Astrocyte (in vitro differentiated cells and primary cell): Measurements from ENCODE around the gene CD200. TPM values are rescaled to one million over a fixed set of nuclear protein-coding genes. Genes with fewer than 3 reads are reported as not detected.
A peak's percentile ranks its signal among the peaks of the same experiment; 100 is the strongest.

Experiments used
- DNase-seq: peaks from one replicate; pipeline ENCODE4 v3.0.0-alpha.2; 2010; ENCODE audit warnings: low read depth
- FAIRE-seq: peaks from 2 replicates; lab custom pipeline; 2011; peaks lifted over from hg19 to GRCh38; lab: Jason Lieb, UNC
- H2AFZ ChIP-seq: 2 replicates; pipeline ENCODE4 v1.6.0; 2012; ENCODE audit warnings: low read depth, low read length, inconsistent platforms
- H3K27ac ChIP-seq: 2 replicates; pipeline ENCODE4 v1.5.1; 2011; ENCODE audit warnings: low read depth, low read length, inconsistent platforms
- H3K27me3 ChIP-seq: 2 replicates; pipeline ENCODE4 v1.6.0; 2011; ENCODE audit warnings: low read length, inconsistent platforms; ENCODE audit not compliant: insufficient read depth
- H3K36me3 ChIP-seq: 2 replicates; pipeline ENCODE4 v1.5.1; 2011; ENCODE audit warnings: low read length, inconsistent platforms; ENCODE audit not compliant: insufficient read depth
- H3K4me1 ChIP-seq: 2 replicates; pipeline ENCODE4 v1.5.1; 2011; ENCODE audit warnings: low read length, inconsistent platforms; ENCODE audit not compliant: insufficient read depth
- H3K4me2 ChIP-seq: 2 replicates; pipeline ENCODE4 v1.6.0; 2012; ENCODE audit warnings: low read length, inconsistent platforms
- H3K4me3 ChIP-seq: 2 replicates; pipeline ENCODE4 v1.5.1; 2011; ENCODE audit warnings: low read depth, mild to moderate bottlenecking, low read length, inconsistent platforms; ENCODE audit not compliant: insufficient read depth
- H3K79me2 ChIP-seq: 2 replicates; pipeline ENCODE4 v1.6.0; 2012; ENCODE audit warnings: mild to moderate bottlenecking, low read length, inconsistent platforms; ENCODE audit not compliant: insufficient read depth
- H3K9ac ChIP-seq: 2 replicates; pipeline ENCODE4 v1.6.0; 2012; ENCODE audit warnings: mild to moderate bottlenecking, low read length, inconsistent platforms
- H3K9me3 ChIP-seq: 2 replicates; pipeline ENCODE4 v1.5.1; 2012; ENCODE audit warnings: low read depth, mild to moderate bottlenecking, low read length, inconsistent platforms; ENCODE audit not compliant: insufficient read depth
- H4K20me1 ChIP-seq: 2 replicates; pipeline ENCODE4 v1.6.0; 2012; ENCODE audit warnings: low read length, inconsistent platforms; ENCODE audit not compliant: insufficient read depth
- H3K27ac Mint-ChIP-seq: one replicate; pipeline ENCODE4 v1.8.0; 2021; ENCODE audit warnings: mild to moderate bottlenecking, mixed read lengths; ENCODE audit not compliant: unreplicated experiment
- H3K27me3 Mint-ChIP-seq: one replicate; pipeline ENCODE4 v1.8.0; 2021; ENCODE audit warnings: low read depth, mixed read lengths; ENCODE audit not compliant: unreplicated experiment
- H3K36me3 Mint-ChIP-seq: one replicate; pipeline ENCODE4 v1.8.0; 2021; ENCODE audit warnings: low read depth, mixed read lengths; ENCODE audit not compliant: unreplicated experiment
- H3K4me1 Mint-ChIP-seq: one replicate; pipeline ENCODE4 v1.8.0; 2021; ENCODE audit warnings: low read depth, mixed read lengths; ENCODE audit not compliant: unreplicated experiment
- H3K4me3 Mint-ChIP-seq: one replicate; pipeline ENCODE4 v1.8.0; 2021; ENCODE audit warnings: mild to moderate bottlenecking, moderate library complexity, mixed read lengths; ENCODE audit not compliant: unreplicated experiment
- H3K9me3 Mint-ChIP-seq: one replicate; pipeline ENCODE4 v1.8.0; 2021; ENCODE audit warnings: mild to moderate bottlenecking, mixed read lengths; ENCODE audit not compliant: unreplicated experiment
- CTCF ChIP-seq: IDR thresholded peaks from 2 replicates; pipeline ENCODE4 v1.5.1; 2011; ENCODE audit warnings: low read depth, mild to moderate bottlenecking, inconsistent platforms, low read length, moderate library complexity; ENCODE audit not compliant: insufficient read depth
- EZH2 ChIP-seq: IDR thresholded peaks from 2 replicates; pipeline ENCODE4 v1.6.1; 2012; ENCODE audit warnings: mild to moderate bottlenecking, low read length, inconsistent platforms; ENCODE audit not compliant: insufficient read depth
- total RNA-seq: library from RNA; stranded (reverse); gene quantifications from 2 replicates; pipeline ENCODE4 v1.2.1, GENCODE V29; 2021

Gene CD200
- total RNA-seq, 1 donor from 2014 or later, result 11.1 TPM

GRCh38 chr3:112375117-112375516 is 42.2 kb downstream of the CD200 start:
- peaks cover 11% of the 10 kb centered on the region for H3K4me1 ChIP-seq
- H3K27me3 Mint-ChIP-seq, result no peaks in the 10 kb centered on the region
- H3K9ac ChIP-seq, result no peak overlapping the region
- no peak overlapping the region for H3K4me3 ChIP-seq
- H3K36me3 Mint-ChIP-seq, result no peaks in the 10 kb centered on the region
- no peaks in the 10 kb centered on the region for H3K79me2 ChIP-seq
- H3K27ac Mint-ChIP-seq, result no peak overlapping the region
- no peaks in the 10 kb centered on the region for H3K9me3 Mint-ChIP-seq
- H3K9me3 ChIP-seq, result no peaks in the 10 kb centered on the region
- H3K27ac ChIP-seq, result no peak overlapping the region
- H4K20me1 ChIP-seq, result no peaks in the 10 kb centered on the region
- FAIRE-seq, result no peak
- H2AFZ ChIP-seq, result no peak overlapping the region
- no peak overlapping the region for H3K4me3 Mint-ChIP-seq
- TF ChIP-seq EZH2 (no peak), CTCF (no peak)
- no peaks in the 10 kb centered on the region for H3K27me3 ChIP-seq
- H3K36me3 ChIP-seq, result no peaks in the 10 kb centered on the region
- no peak overlapping the region for H3K4me2 ChIP-seq
- no peak for DNase-seq
- H3K4me1 Mint-ChIP-seq, result peaks cover 10% of the 10 kb centered on the region

- peaks cover 11% of the 10 kb centered on the region for H3K4me1 ChIP-seq
- Mint-ChIP-seq H3K36me3 (no peaks in the 10 kb centered on the region), H3K27ac (no peak overlapping the region), H3K4me3 (no peak overlapping the region), H3K27me3 (no peaks in the 10 kb centered on the region), H3K9me3 (no peaks in the 10 kb centered on the region), H3K4me1 (peaks cover 10% of the 10 kb centered on the region)
- H3K4me2 ChIP-seq, result peak overlapping the region; percentile 12
- H3K79me2 ChIP-seq, result no peaks in the 10 kb centered on the region
- FAIRE-seq (no peak), DNase-seq (peak; percentile 41)
- H3K4me3 ChIP-seq, result no peak overlapping the region
- TF ChIP-seq EZH2 (no peak), CTCF (no peak)
- no peak overlapping the region for H3K9ac ChIP-seq
- no peak overlapping the region for H2AFZ ChIP-seq
- no peaks in the 10 kb centered on the region for H3K27me3 ChIP-seq
- H3K36me3 ChIP-seq, result no peaks in the 10 kb centered on the region
- no peaks in the 10 kb centered on the region for H4K20me1 ChIP-seq
- H3K9me3 ChIP-seq, result no peaks in the 10 kb centered on the region
- no peak overlapping the region for H3K27ac ChIP-seq
Observed at GRCh38 chr3:112376241-112376911, 43.4 kb downstream of the CD200 start.

GRCh38 chr3:112376992-112377391 is 44.0 kb downstream of the CD200 start:
- Histone ChIP-seq H3K4me2 (peak overlapping the region; percentile 12), H3K4me3 (no peak overlapping the region), H4K20me1 (no peaks in the 10 kb centered on the region), H3K9me3 (no peaks in the 10 kb centered on the region), H2AFZ (no peak overlapping the region), H3K27me3 (no peaks in the 10 kb centered on the region), H3K36me3 (no peaks in the 10 kb centered on the region), H3K4me1 (peaks cover 11% of the 10 kb centered on the region), H3K79me2 (no peaks in the 10 kb centered on the region), H3K27ac (peak overlapping the region; percentile 28), H3K9ac (no peak overlapping the region)
- peaks cover 2% of the 10 kb centered on the region for H3K36me3 Mint-ChIP-seq
- TF ChIP-seq EZH2 (no peak), CTCF (no peak)
- no peaks in the 10 kb centered on the region for H3K27me3 Mint-ChIP-seq
- FAIRE-seq (no peak), DNase-seq (peak; percentile 92)
- no peaks in the 10 kb centered on the region for H3K9me3 Mint-ChIP-seq
- no peak overlapping the region for H3K4me3 Mint-ChIP-seq
- H3K27ac Mint-ChIP-seq, result no peak overlapping the region
- peaks cover 10% of the 10 kb centered on the region for H3K4me1 Mint-ChIP-seq
